ENCODE data around the gene KRT25.
"Not testable (repeated sequence)": the region's sequence is repeated elsewhere in the genome, so short reads cannot be mapped to it uniquely, and the experiment has no call there.

- TF ChIP-seq CTCF (conservative IDR thresholded peaks at IDR 0.05; ENCODE audit: low read length); EZH2phosphoT487 (IDR thresholded peaks at IDR 0.05; ENCODE audit: borderline replicate concordance): not testable (repeated sequence)
These were observed 6.5 kb downstream of the KRT25 start for GRCh38 chr17:40748666-40749065.

Measured in Loucy (cell line).